Lower leg skin (tissue), 4 donors: Measurements from ENCODE around the gene PTPN7. TPM values are rescaled to one million over a fixed set of nuclear protein-coding genes. Genes with fewer than 3 reads are reported as not detected.

Experiments
- DNase-seq, 2 donors: peaks; one replicate each; pipeline ENCODE4 v3.0.0-alpha.2; 2019; ENCODE audit warnings: low spot score in 2 of 2
- H3K4me3 ChIP-seq: fragments of 200-600 bp; sonication (generic); 2 replicates; pipeline ENCODE4 v1.5.1; 2017; ENCODE audit warnings: mild to moderate bottlenecking, low read depth; ENCODE audit not compliant: poor library complexity, severe bottlenecking
- CTCF ChIP-seq, 3 donors: fragments of 450-650 bp; IDR thresholded peaks; one replicate each; pipeline ENCODE4 v1.5.1; 2016; ENCODE audit warnings: antibody characterized with exemption in 3 of 3, mild to moderate bottlenecking in 3 of 3, moderate library complexity in 2 of 3
- POLR2A ChIP-seq, 2 donors: fragments of 450-650 bp; IDR thresholded peaks; one replicate each; pipeline ENCODE4 v1.6.1; 2016 to 2017; ENCODE audit warnings: antibody characterized with exemption in 2 of 2, mild to moderate bottlenecking in 1 of 2, moderate library complexity in 1 of 2
- WGBS, 2 donors: methylation state at CpG; one replicate each; pipeline ENCODE4 v1.1.5; 2018; 5-methylcytosine and 5-hydroxymethylcytosine counted together
- intact Hi-C: fragments of 100-400 bp; cut with DNase I; formaldehyde crosslinking; loops from one replicate; pipeline ENCODE4 v1.15.0; 2023; ENCODE audit warnings: low total_unique reads
- total RNA-seq, 4 donors: library from RNA; depleted of rRNA; stranded (reverse); fragments of >200 nt; gene quantifications; one replicate each; pipeline ENCODE4 v1.1.0, GENCODE V29; 2016

Gene PTPN7
- total RNA-seq, 4 donors from 2014 or later, result 1.6 to 2.4 (median 2.2) TPM

GRCh38 chr1:202129453-202130296, 30.7 kb downstream of the PTPN7 start:
- intact Hi-C loops, result loop anchor here (5.0 kb wide), 1 partner anchor 127 kb away; no protein-coding TSS in a partner anchor
- 55 to 58% methylated on average over 8 of the region's 8 CpGs for WGBS, 2 donors
- no peak for TF ChIP-seq POLR2A (IDR thresholded peaks at IDR 0.05)
- TF ChIP-seq CTCF (IDR thresholded peaks at IDR 0.05), result no peak
- H3K4me3 ChIP-seq, result no peak overlapping the region
- no peak for DNase-seq

- intact Hi-C loops, result no loop called here
- TF ChIP-seq POLR2A (IDR thresholded peaks at IDR 0.05) (no peak), CTCF (IDR thresholded peaks at IDR 0.05) (no peak)
- H3K4me3 ChIP-seq, result no peak overlapping the region
- 94 to 96% methylated on average over 18 to 22 of the region's 26 CpGs for WGBS, 2 donors
- DNase-seq, result no peak
Measured at GRCh38 chr1:202127836-202128622, 32.4 kb downstream of the PTPN7 start.

- DNase-seq, result no peak
- intact Hi-C loops, result no loop called here
- WGBS, 2 donors, result 84 to 86% methylated on average over 6 of the region's 6 CpGs
- H3K4me3 ChIP-seq, result no peak overlapping the region
- no peak for TF ChIP-seq POLR2A (IDR thresholded peaks at IDR 0.05)
- no peak for TF ChIP-seq CTCF (IDR thresholded peaks at IDR 0.05)
Measured at GRCh38 chr1:202127061-202127460, 33.3 kb downstream of the PTPN7 start.

GRCh38 chr1:202126426-202126825, 34.0 kb downstream of the PTPN7 start:
- TF ChIP-seq CTCF (IDR thresholded peaks at IDR 0.05) (no peak), POLR2A (IDR thresholded peaks at IDR 0.05) (no peak)
- 58 to 62% methylated on average over 9 of the region's 9 CpGs for WGBS, 2 donors
- intact Hi-C loops, result no loop called here
- H3K4me3 ChIP-seq, result no peak overlapping the region
- no peak for DNase-seq

- H3K4me3 ChIP-seq, result no peak overlapping the region
- DNase-seq, result no peak
- intact Hi-C loops, result no loop called here
- whole genome bisulfite sequencing, 2 donors, result 92 to 94% methylated on average over 8 of the region's 8 CpGs
- TF ChIP-seq CTCF (IDR thresholded peaks at IDR 0.05) (no peak), POLR2A (IDR thresholded peaks at IDR 0.05) (no peak)
Measured at GRCh38 chr1:202125611-202126010, 34.8 kb downstream of the PTPN7 start.
